ENCODE measurements around the gene MED31. TPM values are rescaled to one million over a fixed set of nuclear protein-coding genes. Genes with fewer than 3 reads are reported as not detected.
A peak's percentile ranks its signal among the peaks of the same experiment; 100 is the strongest.

Gene MED31
- total and polyA plus RNA-seq, 2 of the 13 experiments (the other 11 are each of a cell fraction or from before 2014, with no cell fraction given), result 19.0 to 20.9 TPM

- TF ChIP-seq ZNF687 (CRISPR knock-in tag; IDR thresholded peaks at IDR 0.05) (peak; percentile 79), CBX5 (CRISPR knock-in tag; IDR thresholded peaks at IDR 0.05; ENCODE audit: borderline replicate concordance) (no peak), SP4 (CRISPR knock-in tag; IDR thresholded peaks at IDR 0.05) (no peak), XBP1 (CRISPR knock-in tag; IDR thresholded peaks at IDR 0.05) (no peak), SMC3 (IDR thresholded peaks at IDR 0.05; ENCODE audit: low read length) (no peak)
- TF ChIP-seq, protein P1, sequence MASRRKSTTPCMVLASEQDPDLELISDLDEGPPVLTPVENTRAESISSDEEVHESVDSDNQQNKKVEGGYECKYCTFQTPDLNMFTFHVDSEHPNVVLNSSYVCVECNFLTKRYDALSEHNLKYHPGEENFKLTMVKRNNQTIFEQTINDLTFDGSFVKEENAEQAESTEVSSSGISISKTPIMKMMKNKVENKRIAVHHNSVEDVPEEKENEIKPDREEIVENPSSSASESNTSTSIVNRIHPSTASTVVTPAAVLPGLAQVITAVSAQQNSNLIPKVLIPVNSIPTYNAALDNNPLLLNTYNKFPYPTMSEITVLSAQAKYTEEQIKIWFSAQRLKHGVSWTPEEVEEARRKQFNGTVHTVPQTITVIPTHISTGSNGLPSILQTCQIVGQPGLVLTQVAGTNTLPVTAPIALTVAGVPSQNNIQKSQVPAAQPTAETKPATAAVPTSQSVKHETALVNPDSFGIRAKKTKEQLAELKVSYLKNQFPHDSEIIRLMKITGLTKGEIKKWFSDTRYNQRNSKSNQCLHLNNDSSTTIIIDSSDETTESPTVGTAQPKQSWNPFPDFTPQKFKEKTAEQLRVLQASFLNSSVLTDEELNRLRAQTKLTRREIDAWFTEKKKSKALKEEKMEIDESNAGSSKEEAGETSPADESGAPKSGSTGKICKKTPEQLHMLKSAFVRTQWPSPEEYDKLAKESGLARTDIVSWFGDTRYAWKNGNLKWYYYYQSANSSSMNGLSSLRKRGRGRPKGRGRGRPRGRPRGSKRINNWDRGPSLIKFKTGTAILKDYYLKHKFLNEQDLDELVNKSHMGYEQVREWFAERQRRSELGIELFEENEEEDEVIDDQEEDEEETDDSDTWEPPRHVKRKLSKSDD (CRISPR knock-in tag; IDR thresholded peaks at IDR 0.05; ENCODE audit: low read depth), result no peak
These were observed 25.9 kb upstream of the MED31 start (continued) for GRCh38 chr17:6677158-6677831.

Data from HepG2 (cell line).